SK-N-MC (cell line): Measurements from ENCODE around the gene PRDM16.

ENCODE experiments used
- EZH2 ChIP-seq: fragments of 200-600 bp; sonication (generic); IDR thresholded peaks from one replicate; pipeline ENCODE4 v1.6.1; 2017; ENCODE audit warnings: antibody characterized with exemption
- FOXP2 ChIP-seq: optimal IDR thresholded peaks from 2 replicates; pipeline ENCODE3; 2011; ENCODE audit warnings: mild to moderate bottlenecking, moderate library complexity; ENCODE audit not compliant: insufficient read depth; ENCODE audit errors: extremely low read length, control extremely low read depth
- POLR2AphosphoS5 ChIP-seq: IDR thresholded peaks from 2 replicates; pipeline ENCODE4 v1.6.1; 2012; ENCODE audit warnings: mild to moderate bottlenecking, low read depth, low read length, borderline replicate concordance

DNA sequence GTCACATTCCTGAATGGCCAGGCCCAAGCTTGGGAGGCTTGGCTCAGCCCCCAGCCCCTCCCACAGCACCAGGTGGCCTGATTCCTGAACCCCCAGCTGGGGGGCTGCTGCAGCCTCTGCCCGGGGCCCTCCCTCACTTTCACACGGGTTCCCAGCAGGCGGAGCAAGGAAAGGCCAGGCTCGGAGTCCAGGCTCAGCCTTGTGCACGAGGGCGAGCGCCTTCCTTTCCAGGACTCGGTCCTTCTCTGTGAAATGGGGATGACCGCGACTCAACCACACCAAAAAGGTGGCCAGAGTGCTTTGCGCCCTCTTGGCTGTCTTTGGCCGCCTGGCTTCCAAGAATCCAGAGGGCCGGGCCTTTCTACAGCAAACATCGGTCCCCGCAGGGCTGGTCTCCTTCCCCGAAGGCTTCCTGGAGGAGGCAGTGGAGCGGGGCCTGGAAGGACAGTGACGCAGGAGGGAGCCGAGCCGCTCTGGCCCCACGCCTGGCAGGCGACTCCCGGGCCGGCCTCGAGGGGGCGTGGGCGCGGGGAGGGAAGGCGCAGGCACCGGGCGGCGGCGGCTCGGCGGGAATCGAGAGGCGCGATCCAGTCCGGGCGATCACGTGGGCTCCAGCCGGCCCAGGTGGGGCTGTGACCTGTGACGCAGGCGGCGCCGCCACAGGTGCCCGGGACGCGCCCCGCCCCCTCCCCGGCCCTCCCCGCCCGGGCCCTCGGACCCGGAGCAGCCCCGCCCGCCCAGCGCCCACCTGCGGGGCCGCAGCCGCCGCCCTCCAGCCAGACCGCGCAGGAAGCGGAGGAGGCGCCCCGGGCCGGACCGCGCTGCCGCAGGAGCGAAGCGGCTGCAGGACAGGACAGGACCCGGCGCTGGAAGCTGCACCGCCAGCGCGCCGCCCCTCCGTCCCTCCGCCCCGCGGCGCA, 385.1 kb downstream of the PRDM16 start, which contains the start of gene ARHGEF16:
- TF ChIP-seq EZH2 (no peak), POLR2AphosphoS5 (no peak), FOXP2 (no peak)
